ENCODE measurements around the gene NDUFB10.

Gene NDUFB10

DNA sequence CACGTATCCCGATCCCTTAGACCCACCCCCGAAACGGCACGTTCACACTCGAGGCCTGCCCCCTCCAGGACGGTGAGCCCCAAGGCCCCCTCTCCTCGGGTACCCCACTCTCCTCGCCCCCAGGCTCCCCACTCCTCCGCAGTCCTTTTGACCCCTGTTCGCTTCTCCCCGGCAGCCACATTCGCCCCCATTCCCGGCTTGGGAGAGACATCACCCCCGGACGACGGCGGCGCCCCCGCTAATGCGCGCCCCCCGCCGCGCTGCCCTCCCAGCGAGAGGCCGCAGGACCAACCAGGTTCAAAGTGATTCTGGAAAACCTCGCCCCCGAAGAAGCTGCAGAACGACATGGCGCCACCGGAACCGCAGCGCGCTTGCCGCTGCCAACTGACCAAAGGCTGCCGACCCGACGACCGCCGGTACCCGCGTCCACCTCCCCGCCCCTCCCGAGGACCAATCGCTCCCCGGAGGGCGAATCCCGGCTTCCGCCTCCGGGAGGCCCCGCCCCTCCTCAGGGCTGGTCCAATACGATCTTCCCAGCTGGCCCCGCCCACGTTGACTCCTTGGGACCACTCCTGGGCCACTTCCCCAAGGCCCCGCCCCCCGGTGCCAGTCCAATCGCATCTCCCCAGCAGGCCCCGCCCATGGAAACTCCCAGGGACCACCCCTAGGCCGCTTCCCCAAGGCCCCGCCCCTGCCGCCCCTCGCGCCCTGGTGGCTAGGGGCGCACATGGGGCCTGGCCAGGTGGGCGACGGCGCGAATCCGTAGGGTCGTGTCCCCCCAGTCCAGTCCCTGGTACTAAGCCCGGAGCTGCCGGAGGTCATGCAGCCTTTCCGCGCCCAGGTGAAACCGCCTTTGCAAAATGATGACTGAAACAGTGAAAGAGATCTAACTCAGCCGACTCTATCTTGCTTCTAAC lies 16.3 kb upstream of the NDUFB10 start, which contains the start of gene MSRB1:
TSS of gene MSRB1 (minus strand) at position 390 of the 917 bp plus-strand sequence. CDS start at position 347, 43 bp downstream.
- TF ChIP-seq, protein P1, sequence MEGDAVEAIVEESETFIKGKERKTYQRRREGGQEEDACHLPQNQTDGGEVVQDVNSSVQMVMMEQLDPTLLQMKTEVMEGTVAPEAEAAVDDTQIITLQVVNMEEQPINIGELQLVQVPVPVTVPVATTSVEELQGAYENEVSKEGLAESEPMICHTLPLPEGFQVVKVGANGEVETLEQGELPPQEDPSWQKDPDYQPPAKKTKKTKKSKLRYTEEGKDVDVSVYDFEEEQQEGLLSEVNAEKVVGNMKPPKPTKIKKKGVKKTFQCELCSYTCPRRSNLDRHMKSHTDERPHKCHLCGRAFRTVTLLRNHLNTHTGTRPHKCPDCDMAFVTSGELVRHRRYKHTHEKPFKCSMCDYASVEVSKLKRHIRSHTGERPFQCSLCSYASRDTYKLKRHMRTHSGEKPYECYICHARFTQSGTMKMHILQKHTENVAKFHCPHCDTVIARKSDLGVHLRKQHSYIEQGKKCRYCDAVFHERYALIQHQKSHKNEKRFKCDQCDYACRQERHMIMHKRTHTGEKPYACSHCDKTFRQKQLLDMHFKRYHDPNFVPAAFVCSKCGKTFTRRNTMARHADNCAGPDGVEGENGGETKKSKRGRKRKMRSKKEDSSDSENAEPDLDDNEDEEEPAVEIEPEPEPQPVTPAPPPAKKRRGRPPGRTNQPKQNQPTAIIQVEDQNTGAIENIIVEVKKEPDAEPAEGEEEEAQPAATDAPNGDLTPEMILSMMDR (conservative IDR thresholded peaks at IDR 0.05; ENCODE audit: low read depth, low read length) = no peak
- DNase-seq (ENCODE audit: low read depth) = peak; percentile 99
- H3K4me3 ChIP-seq (ENCODE audit: low read depth, low read length) = peak within 1 kb of the TSS; percentile 85

DNA sequence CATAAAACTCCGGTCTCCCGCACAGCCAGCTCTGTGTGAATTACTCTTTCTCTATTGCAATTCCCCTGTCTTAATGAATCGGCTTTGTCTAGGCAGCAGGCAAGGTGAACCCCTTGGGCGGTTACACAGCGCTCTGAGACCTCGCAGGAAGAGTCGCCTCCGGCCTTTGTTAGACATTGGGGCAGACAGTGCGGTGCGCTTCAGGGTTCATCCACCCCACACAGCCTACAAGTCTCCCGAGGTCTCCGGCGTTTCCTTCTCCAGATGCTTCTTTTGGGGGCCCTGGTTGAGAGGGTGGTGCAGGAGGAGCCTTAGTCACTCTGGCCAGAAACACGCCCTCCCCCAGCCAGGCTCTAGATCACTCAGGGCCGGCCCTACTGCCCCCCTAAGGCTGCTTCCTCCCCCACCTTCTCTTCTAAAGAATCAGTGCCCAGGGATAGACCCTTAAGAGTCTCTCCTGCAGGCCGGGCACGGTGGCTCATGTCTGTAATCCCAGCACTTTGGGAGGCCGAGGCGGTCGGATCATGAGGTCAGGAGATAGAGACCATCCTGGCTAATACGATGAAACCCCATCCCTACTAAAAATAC lies 14.6 kb upstream of the NDUFB10 start:
- no peak overlapping the region for H3K4me3 ChIP-seq (ENCODE audit: low read depth, low read length)
- DNase-seq (ENCODE audit: low read depth) = no peak
- TF ChIP-seq, protein P1 (conservative IDR thresholded peaks at IDR 0.05; ENCODE audit: low read depth, low read length) = no peak

DNA sequence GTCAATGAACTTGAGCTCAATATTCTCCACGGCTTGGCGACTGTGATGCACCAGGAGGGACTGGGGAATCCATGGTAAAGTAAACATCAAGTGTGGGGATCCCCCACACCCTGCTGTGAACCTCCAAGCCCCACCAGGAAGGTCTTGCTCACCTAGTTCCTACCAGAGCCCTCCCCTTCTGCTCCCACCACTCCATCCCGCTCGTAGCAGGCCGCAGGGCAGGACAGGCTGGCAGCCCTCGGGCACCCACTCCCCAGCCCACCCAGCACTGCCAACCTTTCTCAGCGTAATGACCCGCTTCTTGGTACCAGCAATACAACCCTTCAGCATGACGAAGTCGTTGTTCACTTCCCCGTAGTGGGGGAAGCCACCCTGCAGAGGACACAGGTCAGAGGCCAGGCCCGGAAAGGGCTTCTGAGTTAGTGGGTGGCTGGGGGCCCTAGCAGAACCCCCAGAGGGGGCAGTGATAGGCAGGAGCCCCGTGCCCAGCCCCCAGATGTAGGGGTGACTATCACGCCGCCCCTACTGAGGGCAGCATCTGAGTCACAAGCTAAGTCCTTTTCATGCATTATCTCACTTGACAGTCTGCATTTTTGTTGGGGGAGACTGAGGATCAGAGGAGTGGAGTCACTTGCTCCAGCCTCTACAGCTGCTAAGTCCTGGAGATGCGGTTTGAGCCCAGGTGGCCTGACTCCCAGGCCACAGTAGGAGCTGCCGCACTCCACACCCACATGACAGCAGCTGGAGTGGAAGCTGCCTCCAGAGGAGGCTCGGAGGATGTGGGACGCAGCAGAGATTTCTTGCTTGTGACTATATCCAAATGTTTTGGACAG lies 13.6 kb upstream of the NDUFB10 start:
- TF ChIP-seq, protein P1 (conservative IDR thresholded peaks at IDR 0.05; ENCODE audit: low read depth, low read length) = no peak
- DNase-seq (ENCODE audit: low read depth) = no peak
- H3K4me3 ChIP-seq (ENCODE audit: low read depth, low read length) = no peak overlapping the region

DNA sequence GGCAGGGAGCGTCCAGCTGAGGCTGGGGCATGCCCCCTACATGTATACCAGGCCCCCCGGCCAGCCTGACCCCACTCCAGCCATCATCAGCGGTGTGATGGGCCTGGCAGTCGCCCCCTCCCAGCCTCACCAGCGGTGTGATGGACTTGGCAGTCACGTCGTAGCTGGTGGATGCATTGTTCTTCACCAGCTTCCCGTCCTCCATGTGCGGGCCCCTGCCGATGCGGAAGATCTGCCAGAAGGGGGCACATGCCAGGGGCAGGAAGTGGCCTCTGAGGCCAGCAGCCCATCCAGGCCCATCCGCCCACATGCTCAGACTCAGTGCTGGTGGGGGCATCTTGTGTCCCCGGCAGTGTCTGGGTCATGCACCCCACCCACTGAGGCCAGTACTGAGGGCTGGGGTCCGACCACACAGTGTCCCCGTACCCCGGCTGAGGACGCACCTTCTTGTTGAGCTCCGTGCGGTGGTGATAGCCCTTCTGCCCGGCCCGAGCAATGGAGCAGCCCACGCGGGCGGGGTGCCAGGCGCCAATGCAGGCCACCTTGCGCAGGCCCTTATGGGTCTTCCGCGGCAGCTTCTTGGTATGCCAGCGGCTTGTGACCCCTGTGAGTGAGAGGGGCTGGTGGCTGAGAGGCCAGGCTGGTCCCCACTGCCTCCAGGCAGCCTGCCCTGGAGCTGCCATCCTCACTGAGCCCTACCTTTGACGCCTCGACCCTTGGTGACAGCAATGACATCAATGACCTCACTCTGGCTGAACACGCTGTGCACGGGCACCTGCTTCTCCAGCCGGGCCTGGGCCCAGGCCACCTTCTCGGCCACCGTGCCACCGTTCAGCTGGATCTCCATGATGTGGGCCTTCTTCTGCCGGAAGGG lies 12.6 kb upstream of the NDUFB10 start:
- DNase-seq (ENCODE audit: low read depth) = no peak
- TF ChIP-seq, protein P1 (conservative IDR thresholded peaks at IDR 0.05; ENCODE audit: low read depth, low read length) = no peak
- no peak overlapping the region for H3K4me3 ChIP-seq (ENCODE audit: low read depth, low read length)

DNA sequence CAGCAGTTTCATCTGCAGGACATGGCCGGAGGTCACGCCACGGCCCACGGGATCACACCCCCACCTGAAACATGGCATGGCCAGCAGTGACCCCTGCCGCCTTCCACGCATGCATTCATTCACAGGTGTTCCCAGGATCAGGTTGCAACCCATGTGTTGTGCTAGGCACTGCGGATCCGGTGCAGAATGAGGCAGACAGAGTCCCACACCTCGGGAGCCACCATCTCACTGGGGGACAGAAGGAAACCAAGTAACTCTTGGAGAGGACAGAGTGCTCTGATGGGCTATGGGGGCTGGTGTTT lies 12.0 kb upstream of the NDUFB10 start:
- no peak overlapping the region for H3K4me3 ChIP-seq (ENCODE audit: low read depth, low read length)
- DNase-seq (ENCODE audit: low read depth) = no peak
- TF ChIP-seq, protein P1 (conservative IDR thresholded peaks at IDR 0.05; ENCODE audit: low read depth, low read length) = no peak

DNA sequence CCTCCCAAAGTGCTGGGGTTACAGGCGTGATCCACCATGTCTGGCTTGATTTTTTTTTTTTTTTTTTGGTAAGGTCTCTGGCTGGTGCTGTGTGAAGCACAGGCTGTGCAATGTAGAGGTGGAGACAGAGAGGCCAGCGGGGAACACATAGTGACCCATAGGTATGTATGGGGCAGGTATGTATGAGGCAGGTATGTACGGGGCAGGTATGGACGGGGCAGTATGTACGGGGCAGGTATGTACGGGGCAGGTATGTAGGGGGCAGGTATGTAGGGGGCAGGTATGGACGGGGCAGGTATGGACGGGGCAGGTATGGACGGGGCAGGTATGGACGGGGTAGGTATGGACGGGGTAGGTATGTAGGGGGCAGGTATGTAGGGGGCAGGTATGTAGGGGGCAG lies 9.8 kb upstream of the NDUFB10 start:
- DNase-seq (ENCODE audit: low read depth) = no peak
- TF ChIP-seq, protein P1 (conservative IDR thresholded peaks at IDR 0.05; ENCODE audit: low read depth, low read length) = no peak
- no peak overlapping the region for H3K4me3 ChIP-seq (ENCODE audit: low read depth, low read length)

Measured in choroid plexus epithelial cell (primary cell).